SK-N-SH treated with all-trans-retinoic acid at 6 μM for 48 hours (cell line): ENCODE measurements around the gene AFM.

Source experiments
- ATAC-seq: fragments of 200-7000 bp; cut with Tn5 transposase; 3 replicates; pipeline ENCODE4 v1.9.1; 2020; ENCODE audit warnings: mild to moderate bottlenecking, moderate library complexity
- ARNTL ChIP-seq: fragments of 450-650 bp; formaldehyde crosslinking; IDR thresholded peaks from 2 replicates; pipeline ENCODE4 v1.5.0; 2020; ENCODE audit warnings: low read depth, mild to moderate bottlenecking, moderate library complexity, borderline replicate concordance
- BACH2 ChIP-seq: fragments of 250-450 bp; sonication (Bioruptor Pico); IDR thresholded peaks from 2 replicates; pipeline ENCODE4 v1.9.0; 2021; ENCODE audit warnings: mild to moderate bottlenecking, borderline replicate concordance
- CSDC2 ChIP-seq: fragments of 250-450 bp; sonication (Bioruptor Pico); IDR thresholded peaks from 2 replicates; pipeline ENCODE4 v1.5.0; 2020; ENCODE audit warnings: mild to moderate bottlenecking, moderate library complexity
- ESRRG ChIP-seq: fragments of 250-450 bp; sonication (Bioruptor Pico); IDR thresholded peaks from 2 replicates; pipeline ENCODE4 v1.6.1; 2021; ENCODE audit warnings: mild to moderate bottlenecking
- ISL1 ChIP-seq: fragments of 250-450 bp; sonication (Bioruptor Pico); IDR thresholded peaks from 2 replicates; pipeline ENCODE4 v2.1.2; 2022; ENCODE audit warnings: mild to moderate bottlenecking, moderate library complexity
- PPARA ChIP-seq: fragments of 250-450 bp; sonication (Bioruptor Pico); IDR thresholded peaks from 2 replicates; pipeline ENCODE4 v1.5.0; 2020; ENCODE audit warnings: mild to moderate bottlenecking, borderline replicate concordance
- RARB ChIP-seq: fragments of 250-450 bp; sonication (Bioruptor Pico); IDR thresholded peaks from 2 replicates; pipeline ENCODE4 v1.8.0; 2021; ENCODE audit warnings: mild to moderate bottlenecking, moderate library complexity
- TOX ChIP-seq: fragments of 250-450 bp; sonication (Bioruptor Pico); IDR thresholded peaks from 2 replicates; pipeline ENCODE4 v1.8.0; 2021; ENCODE audit warnings: mild to moderate bottlenecking, moderate library complexity, borderline replicate concordance
- ZC3H10 ChIP-seq: fragments of 250-450 bp; sonication (Bioruptor Pico); IDR thresholded peaks from 2 replicates; pipeline ENCODE4 v1.5.1; 2021; ENCODE audit warnings: mild to moderate bottlenecking, moderate library complexity
- ZFP3 ChIP-seq: fragments of 250-450 bp; sonication (Bioruptor Pico); IDR thresholded peaks from 2 replicates; pipeline ENCODE4 v1.5.0; 2020; ENCODE audit warnings: mild to moderate bottlenecking, moderate library complexity
- ZFP30 ChIP-seq: fragments of 450-650 bp; formaldehyde crosslinking; IDR thresholded peaks from 2 replicates; pipeline ENCODE4 v1.5.0; 2022; ENCODE audit warnings: mild to moderate bottlenecking, moderate library complexity
- ZNF565 ChIP-seq: fragments of 450-650 bp; formaldehyde crosslinking; conservative IDR thresholded peaks from 2 replicates; pipeline ENCODE4 v1.5.0; 2020; ENCODE audit warnings: low read depth, mild to moderate bottlenecking, moderate library complexity
- ZNF70 ChIP-seq: fragments of 450-650 bp; formaldehyde crosslinking; IDR thresholded peaks from 2 replicates; pipeline ENCODE4 v1.5.0; 2020; ENCODE audit warnings: mild to moderate bottlenecking, moderate library complexity
- ZNF8 ChIP-seq: fragments of 450-650 bp; formaldehyde crosslinking; IDR thresholded peaks from 2 replicates; pipeline ENCODE4 v1.5.0; 2020; ENCODE audit warnings: mild to moderate bottlenecking, moderate library complexity
- TF ChIP-seq, protein P1 (sequence below): fragments of 250-450 bp; sonication (Bioruptor Pico); IDR thresholded peaks from 2 replicates; pipeline ENCODE4 v1.5.1; 2020; ENCODE audit warnings: low read depth, mild to moderate bottlenecking, moderate library complexity
- TF ChIP-seq, protein P2 (sequence below): fragments of 250-450 bp; sonication (Bioruptor Pico); IDR thresholded peaks from 2 replicates; pipeline ENCODE4 v1.8.0; 2020; ENCODE audit warnings: mild to moderate bottlenecking, moderate library complexity, borderline replicate concordance
- TF ChIP-seq, protein P3 (sequence below): fragments of 250-450 bp; sonication (Bioruptor Pico); IDR thresholded peaks from 2 replicates; pipeline ENCODE4 v1.5.0; 2020; ENCODE audit warnings: mild to moderate bottlenecking, moderate library complexity
- TF ChIP-seq, protein P4 (sequence below): fragments of 250-450 bp; sonication (Bioruptor Pico); IDR thresholded peaks from 2 replicates; pipeline ENCODE4 v1.5.1; 2021; ENCODE audit warnings: mild to moderate bottlenecking, moderate library complexity

AFM gene

DNA sequence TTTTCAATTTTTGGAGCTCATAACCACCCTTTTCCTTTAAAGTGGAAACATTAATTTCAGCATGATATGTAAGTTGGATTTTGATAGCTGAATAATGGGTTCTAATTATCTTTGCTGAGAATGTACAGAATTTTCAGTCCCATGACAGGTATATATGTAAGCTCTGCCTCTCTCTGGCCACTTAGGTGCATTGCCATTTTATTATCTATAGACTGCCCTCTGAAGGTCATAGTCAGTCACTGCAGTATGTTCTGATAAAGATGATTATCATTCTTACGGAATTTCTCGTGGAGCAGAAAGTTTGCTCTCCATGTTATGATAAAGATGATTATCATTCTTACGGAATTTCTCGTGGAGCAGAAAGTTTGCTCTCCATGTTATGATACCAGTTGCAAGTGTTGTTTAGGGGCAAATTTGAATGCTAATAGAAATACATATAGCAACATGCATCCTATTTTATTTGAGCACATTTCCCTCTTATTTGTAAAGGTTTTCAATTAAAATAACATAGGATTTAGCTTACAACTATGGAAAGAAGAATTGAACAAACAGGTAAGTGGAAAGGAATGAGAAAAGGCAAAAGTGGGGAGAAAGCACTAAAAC lies 35.1 kb upstream of the AFM start:
- peak; percentile 95 for ATAC-seq
- TF ChIP-seq ZNF565 (CRISPR knock-in tag) = no peak
- TF ChIP-seq BACH2 (CRISPR knock-in tag) = no peak
- TF ChIP-seq ZC3H10 (CRISPR knock-in tag) = no peak
- no peak for TF ChIP-seq CSDC2 (CRISPR knock-in tag)
- no peak for TF ChIP-seq ZNF70 (CRISPR knock-in tag)
- no peak for TF ChIP-seq TOX
- TF ChIP-seq ESRRG = no peak
- TF ChIP-seq ISL1 (CRISPR knock-in tag) = no peak
- no peak for TF ChIP-seq RARB (CRISPR knock-in tag)
- TF ChIP-seq, protein P1, sequence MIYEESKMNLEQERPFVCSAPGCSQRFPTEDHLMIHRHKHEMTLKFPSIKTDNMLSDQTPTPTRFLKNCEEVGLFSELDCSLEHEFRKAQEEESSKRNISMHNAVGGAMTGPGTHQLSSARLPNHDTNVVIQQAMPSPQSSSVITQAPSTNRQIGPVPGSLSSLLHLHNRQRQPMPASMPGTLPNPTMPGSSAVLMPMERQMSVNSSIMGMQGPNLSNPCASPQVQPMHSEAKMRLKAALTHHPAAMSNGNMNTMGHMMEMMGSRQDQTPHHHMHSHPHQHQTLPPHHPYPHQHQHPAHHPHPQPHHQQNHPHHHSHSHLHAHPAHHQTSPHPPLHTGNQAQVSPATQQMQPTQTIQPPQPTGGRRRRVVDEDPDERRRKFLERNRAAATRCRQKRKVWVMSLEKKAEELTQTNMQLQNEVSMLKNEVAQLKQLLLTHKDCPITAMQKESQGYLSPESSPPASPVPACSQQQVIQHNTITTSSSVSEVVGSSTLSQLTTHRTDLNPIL (CRISPR knock-in tag) = no peak
- no peak for TF ChIP-seq ARNTL (CRISPR knock-in tag)
- TF ChIP-seq, protein P2, sequence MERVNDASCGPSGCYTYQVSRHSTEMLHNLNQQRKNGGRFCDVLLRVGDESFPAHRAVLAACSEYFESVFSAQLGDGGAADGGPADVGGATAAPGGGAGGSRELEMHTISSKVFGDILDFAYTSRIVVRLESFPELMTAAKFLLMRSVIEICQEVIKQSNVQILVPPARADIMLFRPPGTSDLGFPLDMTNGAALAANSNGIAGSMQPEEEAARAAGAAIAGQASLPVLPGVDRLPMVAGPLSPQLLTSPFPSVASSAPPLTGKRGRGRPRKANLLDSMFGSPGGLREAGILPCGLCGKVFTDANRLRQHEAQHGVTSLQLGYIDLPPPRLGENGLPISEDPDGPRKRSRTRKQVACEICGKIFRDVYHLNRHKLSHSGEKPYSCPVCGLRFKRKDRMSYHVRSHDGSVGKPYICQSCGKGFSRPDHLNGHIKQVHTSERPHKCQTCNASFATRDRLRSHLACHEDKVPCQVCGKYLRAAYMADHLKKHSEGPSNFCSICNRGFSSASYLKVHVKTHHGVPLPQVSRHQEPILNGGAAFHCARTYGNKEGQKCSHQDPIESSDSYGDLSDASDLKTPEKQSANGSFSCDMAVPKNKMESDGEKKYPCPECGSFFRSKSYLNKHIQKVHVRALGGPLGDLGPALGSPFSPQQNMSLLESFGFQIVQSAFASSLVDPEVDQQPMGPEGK (CRISPR knock-in tag) = no peak
- no peak for TF ChIP-seq ZFP30 (CRISPR knock-in tag)
- no peak for TF ChIP-seq ZFP3
- no peak for TF ChIP-seq ZNF8 (CRISPR knock-in tag)
- TF ChIP-seq, protein P3, sequence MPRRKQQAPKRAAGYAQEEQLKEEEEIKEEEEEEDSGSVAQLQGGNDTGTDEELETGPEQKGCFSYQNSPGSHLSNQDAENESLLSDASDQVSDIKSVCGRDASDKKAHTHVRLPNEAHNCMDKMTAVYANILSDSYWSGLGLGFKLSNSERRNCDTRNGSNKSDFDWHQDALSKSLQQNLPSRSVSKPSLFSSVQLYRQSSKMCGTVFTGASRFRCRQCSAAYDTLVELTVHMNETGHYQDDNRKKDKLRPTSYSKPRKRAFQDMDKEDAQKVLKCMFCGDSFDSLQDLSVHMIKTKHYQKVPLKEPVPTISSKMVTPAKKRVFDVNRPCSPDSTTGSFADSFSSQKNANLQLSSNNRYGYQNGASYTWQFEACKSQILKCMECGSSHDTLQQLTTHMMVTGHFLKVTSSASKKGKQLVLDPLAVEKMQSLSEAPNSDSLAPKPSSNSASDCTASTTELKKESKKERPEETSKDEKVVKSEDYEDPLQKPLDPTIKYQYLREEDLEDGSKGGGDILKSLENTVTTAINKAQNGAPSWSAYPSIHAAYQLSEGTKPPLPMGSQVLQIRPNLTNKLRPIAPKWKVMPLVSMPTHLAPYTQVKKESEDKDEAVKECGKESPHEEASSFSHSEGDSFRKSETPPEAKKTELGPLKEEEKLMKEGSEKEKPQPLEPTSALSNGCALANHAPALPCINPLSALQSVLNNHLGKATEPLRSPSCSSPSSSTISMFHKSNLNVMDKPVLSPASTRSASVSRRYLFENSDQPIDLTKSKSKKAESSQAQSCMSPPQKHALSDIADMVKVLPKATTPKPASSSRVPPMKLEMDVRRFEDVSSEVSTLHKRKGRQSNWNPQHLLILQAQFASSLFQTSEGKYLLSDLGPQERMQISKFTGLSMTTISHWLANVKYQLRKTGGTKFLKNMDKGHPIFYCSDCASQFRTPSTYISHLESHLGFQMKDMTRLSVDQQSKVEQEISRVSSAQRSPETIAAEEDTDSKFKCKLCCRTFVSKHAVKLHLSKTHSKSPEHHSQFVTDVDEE (CRISPR knock-in tag) = no peak

DNA sequence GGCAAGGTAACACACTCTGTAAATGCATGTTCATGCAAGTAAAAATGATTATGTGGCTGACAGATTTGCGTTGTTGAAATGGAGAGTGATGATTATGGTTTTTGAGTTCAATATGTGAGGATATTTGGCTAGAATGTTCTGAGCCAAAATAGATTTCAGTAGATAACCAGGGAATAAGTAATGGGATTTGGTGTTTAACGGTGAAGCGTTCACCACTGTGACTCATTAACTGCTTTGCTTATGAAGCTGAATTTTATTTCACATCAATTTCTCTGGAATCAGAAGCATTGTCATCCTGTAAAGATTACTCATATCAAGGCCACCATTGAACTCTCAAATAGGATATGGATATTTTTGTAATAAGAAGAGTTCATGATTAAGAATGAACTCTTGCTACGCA lies 33.9 kb upstream of the AFM start:
- ATAC-seq = no peak
- TF ChIP-seq, protein P1 (CRISPR knock-in tag) = no peak
- TF ChIP-seq, protein P3 (CRISPR knock-in tag) = no peak
- TF ChIP-seq, protein P4, sequence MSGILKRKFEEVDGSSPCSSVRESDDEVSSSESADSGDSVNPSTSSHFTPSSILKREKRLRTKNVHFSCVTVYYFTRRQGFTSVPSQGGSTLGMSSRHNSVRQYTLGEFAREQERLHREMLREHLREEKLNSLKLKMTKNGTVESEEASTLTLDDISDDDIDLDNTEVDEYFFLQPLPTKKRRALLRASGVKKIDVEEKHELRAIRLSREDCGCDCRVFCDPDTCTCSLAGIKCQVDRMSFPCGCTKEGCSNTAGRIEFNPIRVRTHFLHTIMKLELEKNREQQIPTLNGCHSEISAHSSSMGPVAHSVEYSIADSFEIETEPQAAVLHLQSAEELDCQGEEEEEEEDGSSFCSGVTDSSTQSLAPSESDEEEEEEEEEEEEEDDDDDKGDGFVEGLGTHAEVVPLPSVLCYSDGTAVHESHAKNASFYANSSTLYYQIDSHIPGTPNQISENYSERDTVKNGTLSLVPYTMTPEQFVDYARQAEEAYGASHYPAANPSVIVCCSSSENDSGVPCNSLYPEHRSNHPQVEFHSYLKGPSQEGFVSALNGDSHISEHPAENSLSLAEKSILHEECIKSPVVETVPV (CRISPR knock-in tag) = no peak
- TF ChIP-seq ZNF565 (CRISPR knock-in tag) = no peak
- no peak for TF ChIP-seq ARNTL (CRISPR knock-in tag)
- TF ChIP-seq BACH2 (CRISPR knock-in tag) = no peak
- no peak for TF ChIP-seq PPARA (CRISPR knock-in tag)
